ENCODE measurements around the gene PERP.

The PERP gene

DNA sequence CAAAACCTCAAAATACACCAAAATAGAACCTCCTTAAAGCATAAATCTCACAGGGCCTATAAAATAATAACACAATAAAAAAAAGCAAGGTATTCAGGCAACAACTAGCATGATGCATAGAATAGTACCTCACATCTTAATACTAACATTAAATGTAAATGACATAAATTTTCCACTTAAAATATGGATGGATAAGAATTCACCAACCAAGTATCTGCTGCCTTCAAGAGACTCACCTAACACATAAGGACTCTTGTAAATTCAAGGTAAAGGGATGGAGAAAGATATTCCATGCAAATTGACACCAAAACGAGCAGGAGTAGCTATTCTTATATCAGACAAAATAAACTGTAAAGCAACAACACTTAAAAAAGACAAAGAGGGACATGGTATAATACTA, 52.2 kb downstream of the PERP start:
- Mint-ChIP-seq H3K4me3 (no peak overlapping the region), H3K27me3 (peaks cover 30% of the 10 kb centered on the region), H3K9me3 (peaks cover 19% of the 10 kb centered on the region), H3K36me3 (peaks cover 4% of the 10 kb centered on the region), H3K27ac (no peak overlapping the region), H3K4me1 (no peaks in the 10 kb centered on the region)
- DNase-seq (ENCODE audit: low spot score in 2 of 2): no peak
- no peak for ATAC-seq (ENCODE audit: low read depth)

DNA sequence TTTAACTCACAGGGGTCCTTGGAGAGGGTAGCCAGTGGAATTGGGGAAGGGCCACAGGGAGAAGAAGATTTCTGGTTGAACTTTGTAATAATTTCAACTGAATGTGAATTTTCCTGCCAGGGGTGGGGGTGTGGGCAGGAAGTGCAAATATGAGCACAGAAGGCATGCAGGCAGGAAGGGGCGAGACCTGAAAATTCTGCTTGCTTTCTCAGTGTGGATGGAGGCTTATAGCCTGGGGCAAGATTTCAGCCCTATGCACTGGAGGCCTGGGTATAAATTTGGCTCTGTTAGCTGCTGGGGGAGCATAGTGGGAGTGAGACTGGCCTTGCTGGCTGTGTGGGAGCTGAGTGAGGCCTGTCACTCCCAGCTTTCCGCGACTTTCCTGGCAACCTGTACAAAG, 54.4 kb downstream of the PERP start:
- Mint-ChIP-seq H3K4me1 (no peaks in the 10 kb centered on the region), H3K27ac (no peak overlapping the region), H3K27me3 (peaks cover 28% of the 10 kb centered on the region), H3K36me3 (peaks cover 4% of the 10 kb centered on the region), H3K4me3 (no peak overlapping the region), H3K9me3 (peaks cover 19% of the 10 kb centered on the region)
- ATAC-seq (ENCODE audit: low read depth): no peak
- no peak for DNase-seq (ENCODE audit: low spot score in 2 of 2)

DNA sequence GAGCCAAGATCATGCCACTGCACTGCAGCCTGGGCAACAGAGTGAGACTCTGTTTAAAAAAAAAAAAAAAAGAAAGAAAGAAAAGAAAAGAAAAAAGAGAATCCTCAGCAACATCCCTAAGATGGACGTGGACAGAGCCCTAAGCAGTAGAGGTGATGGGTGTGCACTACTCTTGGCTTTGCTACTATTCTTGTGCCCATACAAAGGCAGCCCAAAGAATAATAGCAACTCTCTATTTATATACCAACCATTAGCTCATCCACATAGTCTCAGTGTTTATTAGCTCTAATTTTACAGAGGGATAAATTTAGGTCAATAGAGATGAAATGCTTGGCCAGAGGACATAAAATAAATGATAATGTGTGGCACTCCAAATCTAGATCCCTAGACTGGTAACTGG, 62.2 kb downstream of the PERP start:
- Mint-ChIP-seq H3K9me3 (peaks cover 7% of the 10 kb centered on the region), H3K36me3 (no peaks in the 10 kb centered on the region), H3K27me3 (peaks cover 11% of the 10 kb centered on the region), H3K4me1 (no peaks in the 10 kb centered on the region), H3K27ac (no peak overlapping the region), H3K4me3 (no peak overlapping the region)
- ATAC-seq (ENCODE audit: low read depth) (no peak), DNase-seq (ENCODE audit: low spot score in 2 of 2) (no peak)

DNA sequence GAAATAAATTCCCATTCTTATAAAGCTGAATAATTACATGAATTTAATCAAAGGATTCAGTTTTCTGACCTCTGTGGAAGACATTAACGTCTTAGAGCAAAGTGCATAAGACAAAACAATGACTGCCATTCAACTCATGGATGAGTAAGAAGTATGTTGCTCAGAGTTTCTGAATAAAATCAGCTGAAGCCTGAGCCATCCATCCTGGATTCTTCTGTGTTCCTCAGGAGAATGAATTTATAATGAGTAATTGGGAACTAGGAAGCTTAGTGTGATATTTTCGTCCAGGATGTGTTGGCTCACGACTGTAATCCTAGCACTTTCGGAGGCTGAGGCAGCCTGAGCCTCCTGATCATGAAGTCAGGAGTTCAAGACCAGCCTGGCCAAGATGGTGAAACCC, 62.8 kb downstream of the PERP start:
- no peak overlapping the region for H3K27ac Mint-ChIP-seq
- H3K9me3 Mint-ChIP-seq: peaks cover 7% of the 10 kb centered on the region
- DNase-seq (ENCODE audit: low spot score in 2 of 2) (no peak), ATAC-seq (ENCODE audit: low read depth) (no peak)
- H3K36me3 Mint-ChIP-seq: no peaks in the 10 kb centered on the region
- peaks cover 11% of the 10 kb centered on the region for H3K27me3 Mint-ChIP-seq
- no peak overlapping the region for H3K4me3 Mint-ChIP-seq
- no peaks in the 10 kb centered on the region for H3K4me1 Mint-ChIP-seq
